KOPT-K1 (cell line): Measurements from ENCODE around the gene PRRX2.
"Not testable (repeated sequence)": the region's sequence is repeated elsewhere in the genome, so short reads cannot be mapped to it uniquely, and the experiment has no call there.

Experiments
- H3K27ac ChIP-seq: fragments of 200-600 bp; sonication (generic); 2 replicates; pipeline ENCODE4 v1.5.1; 2016; ENCODE audit warnings: antibody characterized with exemption, mild to moderate bottlenecking, low read depth, low read length; ENCODE audit not compliant: poor library complexity, severe bottlenecking
- H3K36me3 ChIP-seq: fragments of 200-600 bp; sonication (generic); 2 replicates; pipeline ENCODE4 v1.5.1; 2017; ENCODE audit warnings: antibody characterized with exemption, mild to moderate bottlenecking, low read length, moderate library complexity; ENCODE audit not compliant: insufficient read depth
- H3K9me3 ChIP-seq: fragments of 200-600 bp; sonication (generic); 2 replicates; pipeline ENCODE4 v1.5.1; 2017; ENCODE audit warnings: antibody characterized with exemption, low read length, mild to moderate bottlenecking; ENCODE audit not compliant: insufficient read depth, poor library complexity, severe bottlenecking

PRRX2 gene

DNA sequence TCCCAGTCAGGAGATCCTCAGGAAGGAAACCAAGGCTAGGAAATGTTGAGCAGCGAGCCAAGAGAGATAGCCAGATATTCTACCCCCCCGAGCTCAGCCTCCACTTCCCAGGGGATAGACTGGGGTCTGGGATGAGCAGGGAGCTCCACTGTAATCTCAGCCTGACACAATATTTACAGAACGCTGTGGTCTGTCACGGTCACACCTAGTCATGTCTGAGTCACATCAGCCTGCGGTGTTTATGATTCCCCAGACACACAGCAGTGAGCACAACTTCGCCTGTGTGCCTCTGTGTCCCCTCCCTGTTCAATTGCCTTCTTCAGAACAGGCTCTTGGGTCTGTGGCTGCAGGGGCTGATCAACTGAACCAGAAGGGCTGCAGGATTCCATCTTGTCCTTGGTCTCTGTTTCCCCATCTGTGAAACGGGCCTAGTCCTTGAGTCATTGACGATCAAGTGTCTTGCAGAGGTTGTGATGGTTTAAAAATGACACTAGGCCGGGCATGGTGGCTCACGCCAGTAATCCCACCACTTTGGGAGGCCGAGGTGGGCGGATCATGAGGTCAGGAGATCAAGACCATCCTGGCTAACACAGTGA, 8.6 kb upstream of the PRRX2 start:
- H3K27ac ChIP-seq = no peak overlapping the region
- no peaks in the 10 kb centered on the region for H3K9me3 ChIP-seq
- no peaks in the 10 kb centered on the region for H3K36me3 ChIP-seq

DNA sequence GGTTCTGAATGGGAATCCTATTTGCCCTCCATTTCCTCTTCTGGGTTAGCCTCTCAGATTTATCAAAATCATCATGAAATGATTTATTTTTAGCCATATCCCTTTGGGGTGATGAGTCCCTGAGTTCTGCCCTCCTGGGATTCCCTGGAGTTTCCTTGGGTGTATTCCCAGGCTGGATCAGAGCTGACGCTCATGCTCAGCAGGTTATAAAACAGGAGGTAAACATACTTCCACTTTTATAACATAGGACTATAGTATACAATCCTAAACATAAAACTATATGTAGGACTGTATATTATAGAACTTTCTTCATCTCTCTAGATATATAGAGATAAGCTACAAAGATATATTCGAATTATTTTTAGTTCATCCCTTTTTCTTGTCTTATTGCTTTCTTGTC, 4.4 kb upstream of the PRRX2 start:
- H3K36me3 ChIP-seq = no peaks in the 10 kb centered on the region
- no peaks in the 10 kb centered on the region for H3K9me3 ChIP-seq
- H3K27ac ChIP-seq = no peak overlapping the region

DNA sequence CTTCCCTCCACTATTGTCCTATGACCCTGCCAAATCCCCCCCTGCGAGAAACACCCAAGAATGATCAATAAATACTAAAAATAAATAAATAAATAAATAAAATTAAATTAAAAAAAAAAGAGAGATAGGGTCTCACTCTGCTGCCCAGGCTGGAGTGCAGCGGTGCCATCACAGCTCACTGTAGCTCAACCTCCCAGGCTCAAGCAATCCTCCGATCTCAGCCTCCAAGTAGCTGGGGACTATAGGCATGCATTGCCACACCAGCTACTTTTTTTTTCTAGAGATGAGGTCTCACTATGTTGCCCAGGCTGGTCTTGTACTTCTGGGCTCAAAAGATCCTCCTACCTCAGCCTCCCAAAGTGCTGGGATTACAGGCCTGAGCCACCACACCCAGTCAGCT, 3.2 kb upstream of the PRRX2 start:
- H3K36me3 ChIP-seq, H3K27ac ChIP-seq, H3K9me3 ChIP-seq: not testable (repeated sequence)

DNA sequence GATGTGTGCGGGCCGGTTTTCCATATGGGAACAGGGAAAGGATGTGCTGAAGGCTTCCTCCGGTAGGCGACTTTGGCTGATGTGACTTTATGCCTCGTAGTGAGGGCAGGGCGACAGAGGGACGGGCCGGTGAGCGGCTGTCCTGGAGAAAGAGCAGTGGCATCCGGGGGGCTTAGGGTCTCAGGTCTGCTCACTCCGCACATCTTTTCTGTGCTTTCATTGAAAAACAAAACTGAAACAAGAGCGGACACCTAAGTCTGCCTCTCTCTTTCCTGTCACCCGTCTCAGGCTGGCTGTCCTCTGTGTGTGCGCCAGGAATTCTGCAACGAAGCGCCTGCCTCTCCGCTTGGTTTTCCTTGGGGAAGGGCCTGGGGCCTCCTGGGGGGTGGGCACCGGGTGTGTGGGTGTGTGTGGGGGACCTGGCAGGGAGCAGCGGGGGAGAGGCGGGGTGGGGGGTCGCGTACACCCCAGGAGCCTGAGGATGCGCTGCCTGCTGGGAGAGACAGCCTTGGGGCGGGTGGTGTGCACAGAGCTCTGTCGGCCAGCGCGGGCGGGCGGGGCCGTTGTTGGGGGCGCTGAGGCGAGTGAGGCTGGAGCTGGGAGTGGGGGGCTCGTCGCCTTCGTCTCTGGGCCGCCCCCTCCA, 580 bp upstream of the PRRX2 start:
- Histone ChIP-seq H3K9me3 (no peaks in the 10 kb centered on the region), H3K27ac (no peak overlapping the region)

DNA sequence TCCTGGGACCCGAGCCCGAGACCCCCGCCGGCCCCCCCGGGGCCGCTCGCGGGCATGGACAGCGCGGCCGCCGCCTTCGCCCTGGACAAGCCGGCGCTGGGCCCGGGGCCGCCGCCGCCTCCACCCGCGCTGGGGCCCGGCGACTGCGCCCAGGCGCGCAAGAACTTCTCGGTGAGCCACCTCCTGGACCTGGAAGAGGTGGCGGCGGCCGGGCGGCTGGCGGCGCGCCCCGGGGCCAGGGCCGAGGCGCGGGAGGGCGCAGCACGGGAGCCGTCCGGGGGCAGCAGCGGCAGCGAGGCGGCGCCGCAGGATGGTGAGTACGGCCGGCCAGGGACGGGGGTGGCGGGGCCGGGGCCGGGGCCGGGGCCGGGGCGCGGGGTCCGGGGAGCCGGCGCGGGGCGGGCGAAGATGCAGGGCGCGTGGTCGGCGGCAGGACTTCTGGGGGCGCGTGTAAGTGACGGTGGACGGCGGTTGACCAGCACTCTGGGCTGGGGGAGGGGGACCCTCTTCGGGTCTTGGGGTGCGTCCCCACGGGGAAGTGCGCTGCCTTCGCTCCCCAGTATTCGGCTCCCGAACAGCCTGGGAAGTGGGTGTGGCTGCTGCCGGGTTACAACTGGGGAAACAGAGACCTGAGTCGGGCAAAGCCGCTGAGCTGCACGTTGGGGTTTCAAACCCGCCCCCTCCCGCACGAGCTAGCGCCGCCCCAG, 520 bp downstream of the PRRX2 start:
- Histone ChIP-seq H3K27ac (no peak overlapping the region), H3K36me3 (no peaks in the 10 kb centered on the region), H3K9me3 (no peaks in the 10 kb centered on the region)

More for the DNA sequence above, 580 bp upstream of the PRRX2 start:
- no peaks in the 10 kb centered on the region for H3K36me3 ChIP-seq

DNA sequence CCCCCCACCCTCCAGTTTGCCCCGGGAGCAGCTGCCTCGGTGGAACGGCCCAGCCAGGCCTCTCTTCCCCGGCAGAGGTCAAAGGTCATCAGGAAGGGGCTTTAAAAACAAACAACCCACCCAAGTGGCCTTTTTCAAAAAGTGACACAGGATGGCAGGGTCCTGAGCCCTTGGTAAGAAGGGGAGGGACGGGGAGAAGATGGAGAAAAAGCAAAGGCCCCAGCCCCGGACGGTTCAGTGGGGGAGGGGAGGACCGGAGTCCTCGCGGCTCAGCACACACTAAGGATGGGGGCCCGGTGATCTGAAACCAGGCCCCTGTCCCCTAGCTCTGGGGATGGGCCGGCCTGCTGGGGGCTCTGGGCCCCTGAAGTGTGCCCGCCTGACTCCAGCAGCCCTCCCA, 1.1 kb downstream of the PRRX2 start:
- H3K27ac ChIP-seq = no peak overlapping the region
- H3K9me3 ChIP-seq = no peaks in the 10 kb centered on the region
- no peaks in the 10 kb centered on the region for H3K36me3 ChIP-seq

DNA sequence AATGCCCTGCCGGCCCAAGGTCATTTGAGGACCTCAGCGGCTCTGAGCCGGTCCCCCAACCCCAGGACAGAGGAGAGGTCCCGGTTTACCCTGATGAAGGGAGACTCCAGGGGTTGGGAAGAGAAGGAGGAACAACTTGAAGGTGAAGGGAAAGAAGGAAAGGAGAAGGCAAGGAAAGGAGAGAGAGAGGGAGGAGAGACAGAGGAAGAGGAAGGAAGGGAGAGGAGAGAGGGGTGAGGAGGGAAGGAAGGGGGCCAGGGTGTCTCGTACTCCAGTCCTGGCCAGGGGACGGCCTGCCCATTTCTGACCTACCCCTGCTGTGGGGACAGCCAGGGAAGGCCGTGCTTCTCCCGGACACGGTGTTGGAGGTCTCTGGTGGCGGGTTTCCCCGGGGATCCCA, 1.9 kb downstream of the PRRX2 start:
- H3K27ac ChIP-seq = no peak overlapping the region
- H3K36me3 ChIP-seq = no peaks in the 10 kb centered on the region
- H3K9me3 ChIP-seq = no peaks in the 10 kb centered on the region

DNA sequence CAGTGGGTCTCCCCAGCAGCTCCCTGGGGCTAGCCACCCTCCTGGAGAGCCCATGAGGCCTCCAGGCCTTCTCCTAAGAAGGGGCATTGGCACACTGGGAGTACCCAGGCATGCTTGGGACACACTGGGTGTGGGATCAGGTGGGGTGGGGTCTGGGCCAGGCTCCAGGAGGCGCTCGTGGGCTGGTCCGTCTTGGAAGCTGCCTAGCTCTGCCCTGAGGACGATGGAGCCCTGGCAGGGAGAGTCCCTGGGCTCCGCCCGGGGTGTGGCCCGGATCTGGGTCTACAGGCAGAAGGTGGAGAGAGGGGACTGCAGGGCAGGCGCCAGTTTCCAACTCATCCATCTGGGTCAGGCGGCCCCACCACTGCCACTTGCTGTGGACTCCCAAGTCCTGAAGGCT, 2.4 kb downstream of the PRRX2 start:
- Histone ChIP-seq H3K9me3 (no peaks in the 10 kb centered on the region), H3K36me3 (no peaks in the 10 kb centered on the region), H3K27ac (no peak overlapping the region)

DNA sequence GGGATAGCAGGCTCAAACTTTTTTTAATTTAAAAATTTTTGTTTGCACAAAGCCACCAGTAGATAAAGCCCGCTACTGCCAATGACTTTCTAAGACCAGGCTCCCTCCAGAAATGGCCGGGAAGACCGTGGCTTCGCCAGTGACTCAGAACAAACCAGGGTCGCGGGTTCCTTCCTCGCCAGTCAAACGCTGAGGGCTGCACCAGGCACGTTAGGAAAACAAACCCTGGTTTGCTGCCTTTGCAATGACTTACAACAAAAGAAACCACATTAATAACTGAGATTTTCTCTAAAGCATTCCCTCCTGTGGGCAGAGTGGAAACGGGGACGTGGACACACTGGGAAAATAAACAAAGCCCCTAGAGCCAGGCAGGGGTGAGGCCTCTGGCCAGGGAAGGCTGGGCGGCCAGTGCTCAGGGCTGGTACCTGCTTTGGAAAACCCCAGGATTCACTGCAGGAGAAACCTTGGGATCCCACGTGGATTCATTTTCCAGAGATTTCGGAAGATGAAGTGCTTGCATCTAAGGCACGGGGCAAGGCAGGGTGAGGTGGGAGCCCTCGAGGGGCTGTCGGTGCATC, 3.8 kb downstream of the PRRX2 start:
- H3K9me3 ChIP-seq = no peaks in the 10 kb centered on the region
- H3K27ac ChIP-seq = no peak overlapping the region
- H3K36me3 ChIP-seq = no peaks in the 10 kb centered on the region

DNA sequence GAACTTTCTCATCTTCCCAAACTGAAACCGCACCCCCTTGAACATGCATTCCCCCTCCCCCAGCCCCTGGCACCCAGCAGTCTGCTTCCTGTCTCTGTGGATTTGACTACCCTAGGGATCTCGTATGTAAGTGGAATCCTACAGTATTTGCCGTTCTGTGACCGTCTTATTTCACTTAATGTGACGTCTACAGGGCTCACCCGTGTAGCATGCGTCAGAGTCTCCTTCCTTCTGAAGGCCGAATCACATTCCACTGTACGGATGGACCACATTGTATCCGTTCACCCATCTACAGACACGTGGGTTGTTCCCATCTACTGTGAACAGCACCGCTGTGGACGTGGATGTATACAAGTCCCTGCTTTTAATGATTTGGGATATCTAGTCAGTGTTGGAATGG, 4.5 kb downstream of the PRRX2 start:
- Histone ChIP-seq H3K27ac (no peak overlapping the region), H3K36me3 (no peaks in the 10 kb centered on the region), H3K9me3 (no peaks in the 10 kb centered on the region)

DNA sequence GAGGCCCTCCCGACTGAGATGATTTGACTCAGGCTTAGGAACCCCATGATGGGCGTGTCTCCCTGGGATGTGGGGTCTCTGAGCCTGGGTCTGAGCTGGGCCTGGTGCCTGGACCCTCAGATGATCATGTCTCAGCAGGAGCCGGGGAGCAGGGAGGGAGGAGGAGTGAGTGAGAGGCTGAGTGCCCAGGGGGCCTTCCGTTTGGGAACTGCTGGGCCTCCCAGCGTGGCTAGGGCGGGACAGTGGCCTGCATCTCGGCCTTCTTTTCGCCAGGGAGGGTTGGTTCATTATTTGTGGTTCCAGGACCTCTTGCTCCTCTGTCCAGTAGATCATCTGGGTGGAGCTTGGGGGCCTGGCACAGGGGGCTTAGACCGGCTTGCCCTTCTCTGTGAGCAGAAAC, 5.6 kb downstream of the PRRX2 start:
- H3K9me3 ChIP-seq = no peaks in the 10 kb centered on the region
- H3K27ac ChIP-seq = no peak overlapping the region
- H3K36me3 ChIP-seq = no peaks in the 10 kb centered on the region

DNA sequence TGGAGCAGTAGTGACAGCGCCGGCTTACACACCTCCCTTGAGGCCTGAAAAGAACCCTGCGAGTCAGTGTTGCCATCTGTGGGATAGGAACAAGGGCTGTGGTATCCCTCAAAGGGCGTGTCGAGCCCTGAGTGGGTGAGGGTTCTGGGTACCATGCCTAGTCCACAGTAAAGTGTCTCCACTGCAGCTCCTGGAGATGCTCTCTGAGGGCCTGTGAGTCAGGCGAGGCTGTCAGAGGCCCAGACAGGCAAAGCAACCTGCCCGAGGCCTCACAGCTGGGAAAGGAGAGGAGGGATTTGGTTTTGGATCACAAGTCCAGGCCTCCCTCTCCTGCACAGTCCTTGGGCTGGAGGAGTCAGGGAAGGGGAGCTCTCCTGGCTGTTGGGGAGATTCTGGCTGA, 6.1 kb downstream of the PRRX2 start:
- Histone ChIP-seq H3K36me3 (no peaks in the 10 kb centered on the region), H3K27ac (no peak overlapping the region)

DNA sequence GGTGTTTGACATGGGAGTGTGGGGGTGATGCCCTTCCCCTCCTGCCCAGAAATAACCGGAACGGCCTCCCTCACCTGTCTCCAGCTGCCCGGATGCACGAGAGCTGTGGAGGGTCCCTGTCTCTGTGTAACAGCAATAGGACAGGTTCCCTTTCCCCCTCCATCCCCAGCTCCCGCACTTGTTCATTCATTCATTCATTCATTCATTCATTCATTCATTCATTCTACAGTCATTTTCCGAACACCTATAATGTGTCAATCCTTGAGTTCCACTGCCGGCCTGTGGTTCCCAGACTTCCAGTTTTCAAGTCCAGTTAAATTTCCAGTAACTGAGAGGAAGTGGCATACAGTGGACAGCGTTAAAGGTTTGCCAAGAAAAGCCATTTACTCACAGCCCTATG, 7.3 kb downstream of the PRRX2 start:
- H3K9me3 ChIP-seq = no peaks in the 10 kb centered on the region
- H3K27ac ChIP-seq = no peak overlapping the region
- H3K36me3 ChIP-seq = no peaks in the 10 kb centered on the region

More for the DNA sequence above, 6.1 kb downstream of the PRRX2 start:
- no peaks in the 10 kb centered on the region for H3K9me3 ChIP-seq

DNA sequence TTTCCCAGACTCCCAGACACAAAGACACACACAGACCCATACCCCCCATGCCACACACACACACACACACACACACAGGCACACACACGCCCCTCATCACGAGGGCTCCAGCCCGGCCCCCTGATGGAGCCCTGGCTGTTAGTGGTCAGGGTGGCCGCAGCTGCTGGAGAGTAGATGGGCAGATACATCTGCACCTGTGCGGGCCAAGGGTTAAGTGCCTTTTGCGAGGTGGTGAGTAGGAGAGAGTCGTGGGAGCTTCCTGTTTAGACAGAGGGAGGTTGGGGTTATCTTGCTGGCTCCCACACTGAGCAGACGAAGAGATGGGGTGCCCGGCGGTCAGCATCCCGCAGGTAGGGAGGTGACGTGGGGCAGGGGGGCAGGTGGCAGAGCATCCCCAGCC, 8.2 kb downstream of the PRRX2 start:
- Histone ChIP-seq H3K9me3 (no peaks in the 10 kb centered on the region), H3K36me3 (no peaks in the 10 kb centered on the region), H3K27ac (no peak overlapping the region)

DNA sequence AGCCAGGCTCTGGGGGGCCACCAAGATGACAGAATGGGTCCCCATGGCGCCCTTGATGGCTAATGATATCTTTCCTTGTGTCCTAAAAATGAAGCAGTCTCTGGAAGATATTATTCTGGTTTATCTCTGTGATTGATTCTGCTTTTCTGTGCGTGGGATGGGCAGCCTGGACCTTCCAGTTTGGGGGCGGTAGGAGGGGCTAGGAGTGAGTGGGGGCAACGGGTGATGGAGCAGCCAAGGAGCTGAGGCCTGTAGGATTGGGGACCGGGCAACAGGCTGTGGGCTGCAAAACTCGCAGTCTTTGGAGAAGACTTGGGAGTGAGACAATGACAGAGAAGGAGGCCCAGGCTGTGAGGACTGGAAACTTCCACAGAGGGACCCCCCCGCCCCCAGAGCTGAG, 8.8 kb downstream of the PRRX2 start:
- no peak overlapping the region for H3K27ac ChIP-seq
- H3K9me3 ChIP-seq = no peaks in the 10 kb centered on the region
- H3K36me3 ChIP-seq = no peaks in the 10 kb centered on the region
